Immature natural killer cell (primary cell): ENCODE results near the gene DHCR24. TPM values are rescaled to one million over a fixed set of nuclear protein-coding genes. Genes with fewer than 3 reads are reported as not detected.

Source experiments
- DNase-seq, 3 donors: peaks; one replicate each; pipeline ENCODE4 v3.0.0; 2022; ENCODE audit warnings: mixed read lengths in 1 of 3
- H3K27ac Mint-ChIP-seq, 6 donors: one replicate each; pipeline ENCODE4 v1.8.0; 2020; ENCODE audit warnings: mixed read lengths in 6 of 6, mild to moderate bottlenecking in 5 of 6, inconsistent platforms in 4 of 6, moderate library complexity in 3 of 6
- H3K27me3 Mint-ChIP-seq, 3 donors: one replicate each; pipeline ENCODE4 v1.8.0; 2020 to 2021; ENCODE audit warnings: low read depth in 3 of 3, mild to moderate bottlenecking in 3 of 3, mixed read lengths in 3 of 3, moderate library complexity in 3 of 3, inconsistent platforms in 1 of 3
- H3K36me3 Mint-ChIP-seq, 3 donors: one replicate each; pipeline ENCODE4 v1.8.0; 2020; ENCODE audit warnings: mixed read lengths in 3 of 3, inconsistent platforms in 2 of 3, mild to moderate bottlenecking in 2 of 3
- H3K4me1 Mint-ChIP-seq, 2 donors: one replicate each; pipeline ENCODE4 v1.8.0; 2020; ENCODE audit warnings: inconsistent platforms in 2 of 2, mild to moderate bottlenecking in 2 of 2, mixed read lengths in 2 of 2, moderate library complexity in 1 of 2
- H3K4me3 Mint-ChIP-seq, 5 donors: one replicate each; pipeline ENCODE4 v1.8.0; 2020; ENCODE audit warnings: mild to moderate bottlenecking in 5 of 5, mixed read lengths in 5 of 5, inconsistent platforms in 3 of 5, moderate library complexity in 3 of 5
- H3K9me3 Mint-ChIP-seq, 6 donors: one replicate each; pipeline ENCODE4 v1.8.0; 2020; ENCODE audit warnings: mild to moderate bottlenecking in 6 of 6, mixed read lengths in 6 of 6, inconsistent platforms in 4 of 6, moderate library complexity in 3 of 6
- polyA plus RNA-seq, 3 donors: library from polyadenylated mRNA; unstranded; fragments of 300-500 nt; fragmentation: Illumina TruSeq; gene quantifications; one replicate each; pipeline ENCODE4 v1.2.3, GENCODE V29; 2021

The DHCR24 gene
- polyA plus RNA-seq, 3 donors from 2014 or later, result 15.4 to 23.8 (median 17.0) TPM

DNA sequence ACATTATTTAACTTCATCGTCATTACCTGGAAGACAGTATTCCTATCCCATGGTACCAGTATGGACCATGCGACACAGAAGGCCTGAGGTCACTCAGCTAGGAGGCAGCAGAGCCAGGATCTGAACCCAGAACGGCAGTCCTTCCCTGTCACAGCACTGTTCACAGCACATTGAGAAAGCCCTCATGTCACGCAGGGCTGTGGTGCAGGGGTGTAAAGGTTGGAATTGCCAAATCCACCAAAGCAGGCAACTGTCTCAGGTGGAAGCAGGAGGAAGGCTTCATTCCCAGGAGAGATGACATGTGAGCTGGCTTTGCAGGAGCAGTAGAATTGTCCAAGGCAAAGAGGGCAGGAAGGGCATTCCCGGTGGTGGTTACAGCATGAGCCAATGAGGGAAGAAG is 75.9 kb downstream of the DHCR24 start:
- Mint-ChIP-seq H3K27ac (peak overlapping the region in 3 of 6 donors; percentile 49 to 94 (median 80)), H3K9me3 (no peaks in the 10 kb centered on the region), H3K4me3 (peak overlapping the region in 2 of 5 donors; percentile 25 to 49), H3K36me3 (peaks cover 8 to 22% (median 17%) of the 10 kb centered on the region in 3 donors), H3K27me3 (peaks cover 0 to 13% (median 2%) of the 10 kb centered on the region in 3 donors), H3K4me1 (peaks cover 70 to 72% of the 10 kb centered on the region in 2 donors)
- DNase-seq, result no peak

DNA sequence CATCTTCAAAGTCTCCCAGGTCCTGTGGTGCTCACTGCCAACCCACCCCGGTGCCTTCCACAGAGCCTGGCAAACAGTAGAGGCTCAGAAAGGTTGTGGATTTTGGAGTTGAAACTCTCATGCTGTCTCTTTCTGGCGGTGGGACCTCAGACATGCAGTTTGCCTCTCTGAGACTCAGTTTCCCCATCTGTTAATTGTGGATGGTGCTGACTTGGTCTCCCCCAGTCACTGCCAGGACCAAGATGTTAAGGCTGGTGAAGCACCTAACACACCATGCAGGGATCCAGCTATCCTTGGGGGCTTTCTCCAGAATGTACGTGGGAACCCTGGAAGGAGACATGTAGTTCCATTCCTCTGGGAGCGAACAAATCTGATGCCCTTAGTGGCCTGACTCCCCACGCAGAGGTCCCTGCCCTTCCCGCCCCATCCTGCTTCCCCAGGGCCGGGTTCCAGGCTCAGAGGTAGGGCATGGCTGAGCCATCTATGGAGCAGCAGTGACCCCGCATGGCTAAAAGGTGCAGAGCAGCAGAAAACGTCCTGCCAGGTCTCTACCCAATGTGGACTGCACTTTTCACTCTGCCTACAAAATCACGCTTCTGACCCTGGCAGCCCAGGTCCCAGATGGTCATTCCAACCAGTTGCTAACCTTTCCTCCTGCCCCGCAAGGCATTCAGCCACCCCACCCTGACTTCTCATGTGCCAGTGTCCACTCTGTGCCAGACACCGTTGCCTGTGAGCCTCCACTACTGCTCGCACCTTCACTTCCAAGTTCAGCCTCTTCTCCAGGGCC is 76.6 kb downstream of the DHCR24 start:
- peak; percentile 59 to 66 (median 65) for DNase-seq
- peaks cover 8 to 17% (median 16%) of the 10 kb centered on the region in 3 donors for H3K36me3 Mint-ChIP-seq
- H3K4me1 Mint-ChIP-seq, result peaks cover 75% of the 10 kb centered on the region in 2 donors
- H3K9me3 Mint-ChIP-seq, result no peaks in the 10 kb centered on the region
- peak overlapping the region; percentile 77 to 99 (median 92) for H3K27ac Mint-ChIP-seq
- H3K27me3 Mint-ChIP-seq, result peaks cover 0 to 13% (median 2%) of the 10 kb centered on the region in 3 donors
- H3K4me3 Mint-ChIP-seq, result peak overlapping the region; percentile 25 to 91 (median 51)

DNA sequence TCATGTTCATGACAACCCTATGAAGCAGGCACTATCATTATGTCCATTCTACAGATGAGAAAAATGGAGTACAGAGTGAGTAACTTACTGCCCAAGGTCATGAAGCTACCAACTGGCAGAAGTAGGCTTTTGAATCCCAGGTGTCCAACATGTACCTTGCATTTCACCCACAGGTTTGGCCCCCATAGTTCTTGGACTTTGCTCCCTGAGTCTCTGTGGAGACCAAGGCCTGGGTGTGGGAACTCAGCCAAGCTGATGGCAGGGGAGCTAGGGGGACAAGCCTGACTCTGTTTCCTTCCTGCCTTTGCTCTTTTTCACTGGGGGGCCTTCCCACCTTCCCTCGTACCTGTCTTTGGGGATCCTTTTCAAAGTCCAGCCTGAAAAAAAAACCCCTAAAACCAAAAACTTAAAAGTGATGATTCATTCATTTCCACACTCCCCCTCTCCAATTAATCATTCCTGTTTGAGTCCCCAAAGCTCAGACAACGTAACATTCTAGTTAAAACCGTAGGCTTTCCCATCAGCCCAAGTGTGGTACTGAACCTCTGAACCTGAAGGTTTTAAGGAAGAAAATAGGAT is 77.4 kb downstream of the DHCR24 start:
- H3K27ac Mint-ChIP-seq, result peak overlapping the region; percentile 94 to 99 (median 96)
- H3K4me3 Mint-ChIP-seq, result peak overlapping the region in 4 of 5 donors; percentile 13 to 94 (median 71)
- peaks cover 8 to 14% (median 10%) of the 10 kb centered on the region in 3 donors for H3K36me3 Mint-ChIP-seq
- H3K9me3 Mint-ChIP-seq, result no peaks in the 10 kb centered on the region
- no peak for DNase-seq
- peaks cover 79 to 83% of the 10 kb centered on the region in 2 donors for H3K4me1 Mint-ChIP-seq
- peaks cover 0 to 13% (median 2%) of the 10 kb centered on the region in 3 donors for H3K27me3 Mint-ChIP-seq

DNA sequence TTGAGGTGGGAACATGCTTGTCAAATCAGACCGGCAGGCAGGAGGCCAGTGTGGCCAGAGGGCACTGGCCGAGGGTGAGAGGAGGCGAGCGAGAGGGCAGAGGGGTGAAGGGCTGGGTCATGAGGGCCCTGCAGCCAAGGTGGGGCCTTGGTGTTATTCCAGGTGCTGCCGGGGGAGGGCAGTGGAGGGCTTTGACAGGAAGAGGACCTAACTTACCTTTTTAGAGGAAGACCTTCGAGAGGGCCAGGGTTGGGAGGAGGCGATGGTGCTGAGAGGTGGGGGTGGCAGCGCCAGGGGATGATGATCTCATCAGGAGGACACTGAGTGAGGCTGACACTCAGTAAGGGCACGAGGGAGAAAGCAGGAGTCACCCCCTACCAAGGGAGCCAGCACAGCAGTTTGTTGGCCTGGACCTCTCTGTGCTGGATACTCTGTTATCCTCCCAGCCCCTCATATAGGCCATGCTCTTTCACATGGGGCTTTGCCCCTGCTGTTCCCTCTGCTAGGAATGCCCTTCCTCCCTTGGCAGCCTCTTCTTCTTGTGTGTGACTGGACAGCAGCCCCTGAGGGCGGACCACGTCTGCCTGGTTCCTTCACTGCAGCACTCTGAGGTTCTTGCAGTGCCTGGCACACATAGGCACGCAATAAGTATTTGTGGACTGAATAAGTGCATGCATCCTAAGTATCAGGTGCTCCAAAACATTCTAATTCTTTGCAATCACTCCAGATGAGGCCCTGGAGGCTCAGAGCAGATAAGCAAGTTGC is 78.4 kb downstream of the DHCR24 start:
- H3K9me3 Mint-ChIP-seq, result no peaks in the 10 kb centered on the region
- peak overlapping the region; percentile 94 to 99 (median 96) for H3K27ac Mint-ChIP-seq
- peaks cover 0 to 13% (median 2%) of the 10 kb centered on the region in 3 donors for H3K27me3 Mint-ChIP-seq
- no peak for DNase-seq
- peaks cover 88 to 92% of the 10 kb centered on the region in 2 donors for H3K4me1 Mint-ChIP-seq
- peak overlapping the region; percentile 84 to 97 (median 91) for H3K4me3 Mint-ChIP-seq
- peaks cover 8 to 14% (median 10%) of the 10 kb centered on the region in 3 donors for H3K36me3 Mint-ChIP-seq

DNA sequence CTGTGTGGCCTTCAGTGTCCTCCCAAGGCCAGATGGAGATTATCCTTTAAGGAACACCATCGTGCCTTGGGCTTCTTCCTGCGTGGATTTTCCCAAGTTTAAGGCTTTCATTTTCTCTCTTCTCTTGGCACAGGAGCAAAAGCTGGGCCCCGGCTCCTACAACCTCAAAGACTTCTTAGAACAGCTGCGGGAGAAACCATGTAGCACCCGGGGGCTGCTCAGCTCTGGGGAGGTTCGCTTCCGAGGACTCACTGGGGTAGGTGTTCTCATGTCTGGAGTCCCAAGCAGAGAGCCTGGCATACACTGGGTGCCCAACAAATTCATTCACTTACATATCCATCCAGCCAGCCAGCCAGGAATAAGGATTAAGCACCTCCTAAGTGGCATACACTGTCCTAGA is 79.2 kb downstream of the DHCR24 start:
- H3K27me3 Mint-ChIP-seq, result peaks cover 0 to 8% (median 2%) of the 10 kb centered on the region in 3 donors
- H3K36me3 Mint-ChIP-seq, result peaks cover 7 to 14% (median 10%) of the 10 kb centered on the region in 3 donors
- peak overlapping the region; percentile 84 to 97 (median 91) for H3K4me3 Mint-ChIP-seq
- H3K9me3 Mint-ChIP-seq, result no peaks in the 10 kb centered on the region
- H3K4me1 Mint-ChIP-seq, result peaks cover 89 to 92% of the 10 kb centered on the region in 2 donors
- DNase-seq, result no peak
- peak overlapping the region; percentile 94 to 99 (median 96) for H3K27ac Mint-ChIP-seq

DNA sequence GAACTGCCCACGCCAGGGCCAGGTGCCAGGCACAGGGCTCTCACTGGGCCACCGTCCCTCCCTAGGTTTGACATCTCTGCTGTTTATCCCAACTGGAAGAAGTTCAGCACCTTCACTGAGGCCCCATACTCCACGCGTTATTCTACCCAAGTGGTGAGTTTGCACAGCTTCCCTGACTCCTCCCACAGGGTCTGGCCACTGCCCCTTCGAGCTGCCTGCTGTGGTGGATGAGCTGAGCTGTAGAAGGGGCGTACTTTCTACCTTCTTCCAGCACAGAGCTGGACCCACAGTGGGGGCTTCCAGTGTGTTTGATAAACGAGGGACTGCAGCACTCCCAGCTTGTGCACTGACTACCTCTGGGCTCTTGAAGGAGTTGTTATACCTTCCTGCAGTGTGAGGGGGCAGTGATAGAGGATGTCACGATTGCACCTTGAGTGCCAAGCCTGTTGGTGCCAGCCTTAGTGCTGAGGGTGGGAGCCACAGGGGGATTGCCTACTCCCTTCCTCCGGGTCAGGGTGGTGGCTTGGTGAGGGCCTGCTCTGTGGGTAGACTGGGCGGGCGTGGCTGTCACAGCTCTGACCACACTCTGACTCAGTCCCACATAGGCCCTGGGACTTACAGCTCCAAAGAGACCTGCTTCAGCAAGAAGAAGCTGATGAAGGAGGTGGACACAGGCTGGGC is 79.9 kb downstream of the DHCR24 start:
- peak overlapping the region; percentile 84 to 97 (median 91) for H3K4me3 Mint-ChIP-seq
- H3K27me3 Mint-ChIP-seq, result peaks cover 0 to 8% (median 2%) of the 10 kb centered on the region in 3 donors
- H3K36me3 Mint-ChIP-seq, result peaks cover 4 to 10% (median 10%) of the 10 kb centered on the region in 3 donors
- no peaks in the 10 kb centered on the region for H3K9me3 Mint-ChIP-seq
- peak overlapping the region; percentile 94 to 99 (median 96) for H3K27ac Mint-ChIP-seq
- peaks cover 83 to 88% of the 10 kb centered on the region in 2 donors for H3K4me1 Mint-ChIP-seq
- DNase-seq, result peak; percentile 87 to 90 (median 89)

DNA sequence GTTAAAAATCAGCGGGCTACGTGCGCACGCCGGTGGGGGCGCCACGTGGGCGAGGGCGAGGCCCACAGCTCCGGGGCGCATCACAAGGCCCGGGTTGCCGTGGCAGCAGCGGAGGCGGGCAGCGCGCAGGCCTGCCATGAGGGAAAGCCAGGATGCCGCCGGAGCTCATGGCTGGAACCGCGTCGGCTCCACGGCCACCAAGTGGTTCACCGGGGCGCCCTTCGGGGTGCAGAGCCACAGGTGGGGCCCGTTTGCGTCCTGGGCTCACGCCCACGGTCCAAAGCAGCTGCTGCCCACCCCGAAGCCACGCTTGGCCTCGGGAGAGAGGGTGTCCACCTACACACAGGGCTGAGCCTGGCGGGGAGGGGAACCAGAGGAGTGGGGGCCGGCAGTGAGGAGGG is 81.0 kb downstream of the DHCR24 start:
- peaks cover 0 to 6% (median 6%) of the 10 kb centered on the region in 3 donors for H3K36me3 Mint-ChIP-seq
- H3K9me3 Mint-ChIP-seq, result no peaks in the 10 kb centered on the region
- H3K27me3 Mint-ChIP-seq, result peaks cover 0 to 7% (median 2%) of the 10 kb centered on the region in 3 donors
- peak overlapping the region; percentile 87 to 97 (median 94) for H3K27ac Mint-ChIP-seq
- no peak for DNase-seq
- peaks cover 87 to 94% of the 10 kb centered on the region in 2 donors for H3K4me1 Mint-ChIP-seq
- H3K4me3 Mint-ChIP-seq, result peak overlapping the region in 1 of 5 donors; percentile 65

- Mint-ChIP-seq H3K36me3 (peaks cover 0 to 4% (median under 1%) of the 10 kb centered on the region in 3 donors), H3K9me3 (no peaks in the 10 kb centered on the region), H3K27me3 (peaks cover 0 to 7% (median 2%) of the 10 kb centered on the region in 3 donors), H3K27ac (peak overlapping the region; percentile 92 to 96 (median 94)), H3K4me1 (peaks cover 82 to 89% of the 10 kb centered on the region in 2 donors), H3K4me3 (peak overlapping the region; percentile 40 to 79 (median 70))
- DNase-seq, result no peak
Observed at GRCh38 chr1:54805466-54805865, 81.5 kb downstream of the DHCR24 start.

DNA sequence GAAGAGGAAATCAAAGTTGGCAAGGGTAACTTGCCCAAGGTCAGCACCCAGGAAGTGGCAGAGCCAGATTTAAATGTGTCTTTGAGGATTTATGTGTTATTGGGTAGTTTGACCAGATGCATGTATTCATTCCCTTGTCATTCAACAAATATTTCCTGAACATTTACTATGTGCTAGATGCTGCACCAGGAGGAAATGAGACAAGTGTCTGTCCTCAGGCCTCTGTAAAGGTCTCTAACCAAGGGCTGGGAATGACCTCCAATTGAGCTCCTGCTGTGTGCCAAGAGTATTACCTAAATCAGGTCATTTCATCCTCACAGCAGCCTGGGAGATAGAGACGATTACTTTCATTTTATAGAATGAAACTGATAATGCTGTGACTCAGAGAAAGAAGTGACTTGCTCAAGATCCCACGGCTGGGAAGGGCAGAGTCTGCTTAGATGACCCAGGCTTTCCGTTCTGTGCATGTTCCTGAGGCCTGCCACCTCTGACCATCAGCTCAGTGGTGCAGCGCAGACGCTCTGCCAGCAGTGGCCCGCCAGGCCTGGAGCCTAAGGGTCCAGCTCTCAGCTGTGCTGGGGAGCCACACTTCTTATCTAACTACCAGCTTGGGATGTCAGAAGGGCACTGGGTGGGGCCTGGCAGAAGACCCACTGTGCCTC is 82.4 kb downstream of the DHCR24 start:
- Mint-ChIP-seq H3K27ac (peak overlapping the region; percentile 92 to 96 (median 94)), H3K4me3 (peak overlapping the region; percentile 63 to 79 (median 71)), H3K4me1 (peaks cover 81 to 88% of the 10 kb centered on the region in 2 donors), H3K27me3 (peaks cover 0 to 7% (median 2%) of the 10 kb centered on the region in 3 donors), H3K9me3 (no peaks in the 10 kb centered on the region), H3K36me3 (no peaks in the 10 kb centered on the region)
- peak in 2 of 3 donors; percentile 18 to 22 for DNase-seq

DNA sequence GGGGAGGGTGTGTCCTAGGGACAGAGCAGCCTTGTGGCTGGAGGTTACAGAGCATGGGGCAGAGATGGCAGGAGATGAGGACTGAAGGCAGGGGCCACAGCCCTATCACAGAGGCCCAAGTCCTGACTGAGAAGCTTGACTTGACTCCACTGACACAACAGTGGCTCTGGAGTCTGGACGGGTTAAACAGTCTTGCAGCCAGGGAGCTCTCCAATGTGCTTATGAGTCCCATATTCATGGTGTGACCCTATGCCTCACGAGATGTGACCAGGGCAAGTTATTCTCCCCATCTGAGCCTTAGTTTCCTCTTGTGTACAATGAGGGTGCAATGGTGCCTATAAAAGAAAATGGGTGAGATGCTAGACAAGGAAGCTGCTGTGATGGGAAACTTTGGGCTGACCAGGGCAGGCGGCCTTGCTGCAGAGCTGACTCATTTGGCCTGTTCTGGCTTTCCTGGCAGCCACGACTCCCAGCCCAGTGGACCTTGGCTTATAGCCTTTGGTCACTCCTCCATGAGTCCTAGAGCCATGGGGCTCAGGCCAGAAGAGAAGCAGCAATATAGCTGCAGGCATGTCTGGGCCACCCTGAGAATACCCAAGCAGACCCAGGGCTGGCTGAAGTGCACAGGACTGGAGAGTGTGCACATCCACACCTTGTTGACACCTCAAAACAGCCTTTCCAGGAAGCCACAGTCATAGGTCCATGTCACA is 83.1 kb downstream of the DHCR24 start:
- Mint-ChIP-seq H3K4me1 (peaks cover 81 to 88% of the 10 kb centered on the region in 2 donors), H3K27ac (peak overlapping the region; percentile 92 to 96 (median 94)), H3K9me3 (no peaks in the 10 kb centered on the region), H3K4me3 (peak overlapping the region; percentile 63 to 79 (median 71)), H3K36me3 (no peaks in the 10 kb centered on the region), H3K27me3 (peaks cover 0 to 7% (median 2%) of the 10 kb centered on the region in 3 donors)
- DNase-seq, result no peak

GRCh38 chr1:54800899-54801759 is 85.9 kb downstream of the DHCR24 start, which contains the start of gene TTC22:
Gene TTC22, minus strand, starts transcription at chr1:54801323. Its CDS starts 160 bp downstream, at chr1:54801163.
- H3K4me1 Mint-ChIP-seq, result peaks cover 78 to 88% of the 10 kb centered on the region in 2 donors
- peak; percentile 67 to 69 (median 67) for DNase-seq
- H3K4me3 Mint-ChIP-seq, result peak within 1 kb of the TSS; percentile 94 to 97 (median 97)
- peaks cover 0 to 5% (median 3%) of the 10 kb centered on the region in 3 donors for H3K36me3 Mint-ChIP-seq
- peak within 1 kb of the TSS; percentile 93 to 97 (median 96) for H3K27ac Mint-ChIP-seq
- peaks cover 0 to 1% (median 0%) of the 10 kb centered on the region in 3 donors for H3K27me3 Mint-ChIP-seq
- no peaks in the 10 kb centered on the region for H3K9me3 Mint-ChIP-seq
